Activated T-helper 1 cell treated with anti-CD3 and anti-CD28 coated beads, Interleukin-2, amount 50 U/mL, for 16 hours (primary cell): ENCODE data around the gene ORMDL1.

Source experiments
- DNase-seq, 2 donors: peaks; one replicate each; pipeline ENCODE4 v3.0.0-alpha.2; 2020; ENCODE audit warnings: low read depth in 1 of 2, low spot score in 1 of 2

Gene ORMDL1, protein sequence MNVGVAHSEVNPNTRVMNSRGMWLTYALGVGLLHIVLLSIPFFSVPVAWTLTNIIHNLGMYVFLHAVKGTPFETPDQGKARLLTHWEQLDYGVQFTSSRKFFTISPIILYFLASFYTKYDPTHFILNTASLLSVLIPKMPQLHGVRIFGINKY

DNA sequence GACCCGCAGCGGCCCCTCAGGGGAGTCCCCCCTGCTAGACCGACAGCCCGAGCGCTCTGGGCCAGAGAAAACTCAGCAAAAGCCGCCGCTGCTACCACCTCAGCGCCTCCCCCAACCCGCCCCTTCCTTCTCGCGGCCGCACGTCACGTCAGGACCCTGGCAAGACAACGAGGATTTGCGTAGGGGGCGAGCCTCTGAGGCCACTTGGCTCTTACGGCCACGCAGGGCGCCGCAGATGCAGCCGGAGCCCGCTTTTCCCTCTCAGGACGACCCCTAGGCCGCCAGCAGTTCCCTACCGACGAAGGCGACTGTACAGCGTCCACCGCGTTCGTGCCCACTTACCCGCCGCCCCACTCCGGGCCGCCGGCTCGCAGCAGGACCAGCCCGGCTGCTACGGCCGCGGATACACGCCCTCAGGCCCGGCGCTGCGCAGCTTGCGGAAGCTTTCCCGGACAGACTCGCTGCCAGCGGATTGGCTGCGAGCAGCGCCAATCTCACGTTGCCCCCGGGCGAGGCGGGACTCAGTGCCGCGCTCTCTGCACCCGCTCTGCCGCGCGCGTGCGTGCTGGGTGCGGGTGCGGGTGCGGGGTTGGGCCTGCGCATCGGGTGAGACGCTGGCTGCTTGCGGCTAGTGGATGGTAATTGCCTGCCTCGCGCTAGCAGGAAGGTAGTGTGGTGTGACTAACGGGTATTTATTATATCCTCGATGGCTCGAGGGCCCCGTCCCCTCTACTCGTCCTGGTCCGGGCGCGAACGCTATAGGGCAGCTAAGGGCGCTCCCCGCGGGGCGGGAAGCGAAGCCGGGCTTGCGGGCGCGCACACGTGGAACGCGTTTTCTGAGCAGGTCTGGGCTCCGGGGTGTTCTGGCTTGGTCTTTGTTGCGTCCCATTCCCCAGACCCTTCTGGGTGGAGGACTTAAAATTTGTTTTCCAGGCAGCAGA lies at the start of gene ORMDL1, which contains the start of gene PMS1:
Gene ORMDL1, minus strand, starts transcription at position 413 of the 941 bp plus-strand sequence. CDS start 1,744 bp downstream, outside the sequence.
Gene PMS1, plus strand, starts transcription at position 524 of the 941 bp plus-strand sequence. CDS start 7,360 bp downstream, outside the sequence.
- DNase-seq, result peak; percentile 86 to 90

DNA sequence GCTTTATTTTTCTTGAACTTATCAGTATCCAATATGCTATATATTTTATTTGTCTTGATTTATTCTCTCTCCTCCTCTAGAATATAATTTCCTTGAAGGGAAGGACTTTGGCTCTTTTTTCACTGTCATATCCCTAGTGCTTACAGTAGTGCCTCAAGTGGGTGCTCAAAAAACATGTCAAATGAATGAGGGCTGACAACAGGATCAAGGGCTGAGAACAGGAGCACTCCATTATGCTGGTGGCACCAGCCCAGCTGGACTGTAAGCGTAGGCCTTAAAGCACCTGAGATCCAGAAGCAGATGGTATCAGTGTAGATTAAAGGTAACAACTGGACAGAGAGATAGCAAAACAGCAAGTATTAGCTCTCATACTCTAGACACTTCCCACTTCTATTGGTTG lies 46.4 kb upstream of the ORMDL1 start:
- DNase-seq, result no peak

DNA sequence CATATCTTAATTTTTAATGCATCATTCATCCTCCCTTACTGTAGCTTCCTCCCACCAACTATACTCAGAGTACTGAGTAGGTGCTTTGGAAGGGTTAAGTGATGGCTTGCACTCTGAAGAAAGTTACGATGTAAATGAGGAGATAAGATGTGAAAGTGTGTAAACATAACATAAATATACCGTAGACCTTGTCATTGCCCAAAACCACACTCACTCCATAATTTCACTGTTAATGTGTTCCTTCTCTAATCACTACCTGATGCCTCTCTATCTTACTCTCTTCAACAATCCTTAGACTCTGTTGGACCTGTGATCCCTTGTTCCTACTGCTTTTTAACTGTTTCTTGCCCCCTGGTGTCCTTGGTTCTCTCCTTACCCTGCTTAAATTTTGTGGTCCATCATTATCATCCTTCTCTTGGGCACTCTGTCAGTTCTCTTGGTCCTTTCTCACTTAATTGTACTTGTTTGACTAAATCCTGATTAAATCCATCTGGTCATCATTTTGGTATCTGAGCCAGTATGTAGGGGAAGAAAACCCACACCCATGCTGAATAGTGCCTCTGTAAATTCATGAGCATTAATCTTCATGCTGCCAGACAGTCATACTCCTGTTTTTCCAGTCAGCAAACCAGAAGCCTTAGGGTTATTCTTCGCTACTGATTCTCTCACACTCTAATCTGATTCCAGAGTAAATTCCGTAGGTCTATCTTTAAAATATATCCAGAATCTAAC lies 45.1 kb upstream of the ORMDL1 start:
- DNase-seq, result no peak

DNA sequence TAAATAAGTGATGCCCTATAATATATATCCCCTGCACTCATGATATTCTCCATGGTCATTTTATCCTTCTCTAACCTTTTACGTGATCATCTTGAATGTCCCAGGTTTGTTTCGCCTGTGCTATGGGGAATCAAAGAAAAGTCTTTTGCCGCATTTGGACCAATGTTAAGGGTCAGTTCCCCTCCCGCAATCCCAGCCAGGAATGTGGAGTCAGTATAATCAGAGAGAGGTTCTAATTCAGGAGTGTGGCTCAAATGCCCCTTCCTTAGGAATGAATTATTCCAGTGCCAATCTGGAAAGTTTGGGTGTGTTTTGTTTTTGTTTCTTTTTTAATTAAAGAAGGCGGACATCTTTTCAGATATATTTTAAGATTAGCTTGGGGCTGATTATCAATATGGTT lies 41.9 kb upstream of the ORMDL1 start:
- DNase-seq, result no peak

- DNase-seq, result no peak
Observed at GRCh38 chr2:189824694-189825396, 40.7 kb upstream of the ORMDL1 start.

DNA sequence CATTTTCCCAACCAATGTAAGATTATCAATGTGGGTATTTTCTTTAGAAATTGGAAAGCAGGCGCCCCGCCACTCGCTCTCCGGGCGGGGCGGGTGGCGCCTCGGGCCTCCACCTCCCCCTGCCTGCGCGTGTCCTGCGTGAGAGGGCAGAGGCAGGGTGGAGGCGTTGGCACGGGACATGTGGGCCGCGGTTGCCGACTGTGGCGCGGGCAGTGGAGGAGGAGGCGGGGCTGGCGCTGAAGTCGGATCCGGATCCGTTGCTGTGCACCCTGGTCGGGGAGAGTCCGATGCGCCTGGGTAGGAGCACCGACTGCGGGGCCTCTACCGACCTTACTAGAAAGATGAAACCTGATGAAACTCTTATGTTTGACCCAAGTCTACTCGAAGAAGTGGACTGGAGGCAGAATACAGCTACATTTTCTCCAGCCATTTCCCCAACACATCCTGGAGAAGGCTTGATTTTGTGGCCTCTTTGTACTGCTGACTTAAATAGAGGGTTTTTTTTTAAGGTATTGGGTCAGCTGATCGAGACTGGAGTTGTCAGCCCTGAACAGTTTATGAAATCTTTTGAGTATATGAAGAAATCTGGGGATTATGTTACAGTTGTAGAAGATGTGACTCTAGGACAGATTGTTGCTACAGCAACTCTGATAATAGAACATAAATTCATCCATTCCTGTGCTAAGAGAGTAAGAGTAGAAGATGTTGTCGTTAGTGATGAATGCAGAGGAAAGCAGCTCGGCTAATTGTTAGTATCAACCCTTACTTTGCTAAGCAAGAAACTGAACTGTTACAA lies 38.0 kb upstream of the ORMDL1 start:
- DNase-seq, result no peak

- DNase-seq, result no peak
Observed at GRCh38 chr2:189819297-189819704, 35.2 kb upstream of the ORMDL1 start.

GRCh38 chr2:189818249-189819038 lies 34.3 kb upstream of the ORMDL1 start:
- DNase-seq, result no peak

- no peak for DNase-seq
Observed at GRCh38 chr2:189803431-189803830, 19.3 kb upstream of the ORMDL1 start.

GRCh38 chr2:189802396-189802912 lies 18.3 kb upstream of the ORMDL1 start:
- no peak for DNase-seq

- no peak for DNase-seq
Observed at GRCh38 chr2:189799531-189799930, 15.4 kb upstream of the ORMDL1 start.

DNA sequence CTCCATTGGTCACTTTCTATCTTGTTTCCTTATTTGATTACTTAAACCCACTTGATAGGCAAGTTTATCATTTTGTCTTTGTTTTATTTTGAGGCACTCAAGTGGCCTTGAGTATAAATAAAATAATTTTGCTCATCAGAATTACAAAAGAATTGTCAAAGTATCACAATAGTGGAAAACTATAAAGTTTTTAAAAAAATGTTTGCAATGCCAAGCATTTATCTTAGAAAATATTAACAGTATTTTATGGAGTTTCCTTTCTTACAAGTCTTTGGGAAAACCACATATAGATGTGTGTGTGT lies 14.8 kb upstream of the ORMDL1 start:
- no peak for DNase-seq

DNA sequence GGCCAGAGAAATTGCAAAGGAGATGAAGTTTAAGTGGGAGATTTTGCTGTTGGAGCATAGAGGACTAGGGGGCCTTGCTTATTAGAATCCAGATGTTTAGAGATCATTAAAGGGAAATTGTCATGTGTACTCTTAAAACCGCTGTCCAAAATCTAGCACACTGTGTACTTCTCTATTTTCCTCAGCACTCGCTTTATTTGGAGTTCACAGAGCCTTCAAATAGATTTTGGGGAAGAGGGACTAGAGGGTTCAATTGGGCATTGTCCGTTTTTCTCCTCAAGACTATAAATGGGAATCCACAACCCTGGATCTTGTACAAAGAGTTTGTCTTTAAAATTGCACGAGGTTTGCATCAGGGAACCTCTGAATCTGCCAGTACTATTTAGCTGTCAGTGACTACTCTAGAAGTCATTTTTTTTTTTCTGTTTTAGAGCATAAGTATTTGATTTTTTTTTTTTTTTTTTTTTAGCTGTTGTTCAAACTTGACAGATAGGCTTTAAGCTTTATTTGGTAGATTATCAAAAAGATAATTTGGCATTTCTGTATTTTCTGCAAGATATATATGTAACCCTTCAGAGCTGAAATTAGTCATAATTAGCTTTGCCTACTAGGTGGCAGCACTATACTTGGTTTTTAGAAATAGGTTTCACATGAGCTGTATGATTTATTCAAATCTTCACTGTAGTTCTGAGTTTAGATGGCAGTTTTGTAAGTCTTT lies 14.3 kb upstream of the ORMDL1 start:
- DNase-seq, result no peak

DNA sequence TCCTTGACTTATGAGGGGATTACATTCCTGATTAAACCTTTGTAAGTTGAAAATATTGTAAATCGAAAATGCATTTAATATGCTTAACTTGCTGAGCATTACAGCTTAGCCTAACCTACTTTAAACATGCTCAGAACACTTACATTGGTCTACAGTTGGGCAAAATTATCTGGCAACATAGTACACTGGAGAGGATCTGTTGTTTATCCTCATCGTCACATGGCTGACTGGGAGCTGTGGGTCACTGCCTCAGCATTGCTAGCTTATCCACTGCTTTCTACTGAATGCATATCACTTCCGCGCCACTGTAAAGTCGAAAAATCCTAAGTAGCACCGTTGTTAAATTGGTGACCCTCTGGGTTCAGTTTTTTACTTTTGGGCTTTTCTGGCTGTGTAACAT lies 13.8 kb upstream of the ORMDL1 start:
- DNase-seq, result no peak

GRCh38 chr2:189794310-189794709 lies 10.2 kb upstream of the ORMDL1 start:
- DNase-seq, result no peak

DNA sequence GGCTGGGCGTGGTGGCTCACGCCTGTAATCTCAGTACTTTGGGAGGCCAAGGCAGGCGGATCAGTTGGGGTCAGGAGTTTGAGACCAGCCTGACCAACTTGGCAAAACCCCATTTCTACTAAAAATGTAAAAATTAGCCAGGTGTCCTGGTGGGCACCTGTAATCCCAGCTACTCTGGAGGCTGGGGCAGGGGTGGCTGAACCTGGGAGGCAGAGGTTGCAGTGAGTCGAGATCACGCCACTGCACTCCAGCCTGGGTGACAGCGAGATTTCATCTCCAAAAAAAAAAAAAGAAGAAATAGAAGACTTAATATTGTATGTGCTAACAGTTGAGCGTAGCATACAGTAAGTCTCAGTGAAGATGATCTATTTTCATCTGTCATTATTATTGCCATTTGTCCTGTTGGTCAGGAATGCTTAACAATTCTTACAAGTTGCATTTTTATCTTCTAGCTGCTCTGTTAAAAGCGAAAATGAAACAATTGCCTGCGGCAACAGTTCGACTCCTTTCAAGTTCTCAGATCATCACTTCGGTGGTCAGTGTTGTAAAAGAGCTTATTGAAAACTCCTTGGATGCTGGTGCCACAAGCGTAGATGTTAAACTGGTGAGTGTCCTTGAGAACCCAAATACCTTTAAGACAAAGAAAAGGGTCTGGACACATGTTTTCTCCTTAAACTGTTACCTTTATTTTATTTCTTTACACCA lies 7.4 kb upstream of the ORMDL1 start:
- DNase-seq, result no peak

DNA sequence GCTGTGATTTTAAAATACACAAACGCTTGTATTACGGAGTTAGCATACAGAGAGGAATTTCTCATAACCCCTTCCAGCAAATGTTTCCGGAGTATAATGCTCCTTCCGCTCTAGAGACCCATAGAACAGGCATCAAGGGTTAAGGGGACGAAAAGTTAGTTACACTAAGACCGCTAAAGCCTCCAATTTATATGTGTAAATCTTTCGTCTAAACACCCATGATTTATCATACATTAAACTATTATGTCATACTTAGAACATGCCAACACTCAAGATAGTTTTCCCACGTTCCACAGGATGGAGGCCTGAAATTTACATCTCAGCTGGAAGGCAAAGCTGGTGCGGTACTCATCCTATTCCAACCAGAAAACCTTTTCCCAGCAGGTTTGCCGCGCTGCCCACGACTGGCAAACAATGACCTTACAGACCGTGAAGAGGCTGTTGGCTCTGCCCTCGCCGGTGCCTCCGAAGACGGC lies 650 bp downstream of the ORMDL1 start:
- no peak for DNase-seq

DNA sequence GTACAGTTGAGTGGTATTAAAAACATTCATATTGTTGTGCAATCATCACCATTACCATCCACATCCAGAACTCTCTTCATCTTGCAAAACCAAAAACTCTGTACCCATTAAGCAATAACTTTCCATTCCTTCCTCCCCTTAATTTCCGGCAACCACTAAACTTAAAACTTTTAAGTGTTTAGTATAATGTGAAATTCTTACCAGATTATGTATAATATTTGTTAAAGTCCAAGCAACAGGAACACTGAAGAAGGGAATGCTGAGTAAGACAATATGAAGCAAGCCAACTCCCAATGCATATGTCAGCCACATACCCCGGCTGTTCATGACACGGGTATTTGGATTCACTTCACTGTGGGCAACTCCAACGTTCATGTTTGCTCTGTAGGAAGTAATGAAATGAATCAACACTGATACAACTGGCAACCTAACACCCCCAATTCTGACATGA lies 1.9 kb downstream of the ORMDL1 start:
- no peak for DNase-seq
